ENCODE measurements around the gene AAK1.

DNA sequence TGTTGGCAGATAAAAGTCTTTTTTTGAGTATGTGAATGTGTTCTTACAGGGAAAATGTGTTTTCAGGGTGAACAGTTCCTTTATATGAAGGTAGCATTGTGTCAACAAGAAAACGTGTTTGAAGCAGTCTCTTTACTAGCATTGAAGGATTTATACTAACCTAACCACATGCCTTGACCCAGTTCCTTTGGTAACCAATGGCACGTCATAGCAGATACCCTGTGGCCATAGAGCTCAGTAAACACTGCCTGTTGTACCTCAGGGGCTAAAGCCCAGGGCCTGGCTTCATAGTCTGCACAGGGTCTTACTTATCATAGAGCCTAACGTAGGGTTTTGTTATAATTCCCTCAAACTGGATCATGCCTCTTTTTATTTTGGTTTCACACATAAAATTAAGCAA, 174.2 kb downstream of the AAK1 start:
- TF ChIP-seq, protein P1, sequence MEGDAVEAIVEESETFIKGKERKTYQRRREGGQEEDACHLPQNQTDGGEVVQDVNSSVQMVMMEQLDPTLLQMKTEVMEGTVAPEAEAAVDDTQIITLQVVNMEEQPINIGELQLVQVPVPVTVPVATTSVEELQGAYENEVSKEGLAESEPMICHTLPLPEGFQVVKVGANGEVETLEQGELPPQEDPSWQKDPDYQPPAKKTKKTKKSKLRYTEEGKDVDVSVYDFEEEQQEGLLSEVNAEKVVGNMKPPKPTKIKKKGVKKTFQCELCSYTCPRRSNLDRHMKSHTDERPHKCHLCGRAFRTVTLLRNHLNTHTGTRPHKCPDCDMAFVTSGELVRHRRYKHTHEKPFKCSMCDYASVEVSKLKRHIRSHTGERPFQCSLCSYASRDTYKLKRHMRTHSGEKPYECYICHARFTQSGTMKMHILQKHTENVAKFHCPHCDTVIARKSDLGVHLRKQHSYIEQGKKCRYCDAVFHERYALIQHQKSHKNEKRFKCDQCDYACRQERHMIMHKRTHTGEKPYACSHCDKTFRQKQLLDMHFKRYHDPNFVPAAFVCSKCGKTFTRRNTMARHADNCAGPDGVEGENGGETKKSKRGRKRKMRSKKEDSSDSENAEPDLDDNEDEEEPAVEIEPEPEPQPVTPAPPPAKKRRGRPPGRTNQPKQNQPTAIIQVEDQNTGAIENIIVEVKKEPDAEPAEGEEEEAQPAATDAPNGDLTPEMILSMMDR (IDR thresholded peaks at IDR 0.05) = no peak
- TF ChIP-seq POLR2A (IDR thresholded peaks at IDR 0.05) = no peak
- TF ChIP-seq EP300 (IDR thresholded peaks at IDR 0.05) = no peak
